Epidermal melanocyte (primary cell): ENCODE data around the gene VPS26A.
A peak's percentile ranks its signal among the peaks of the same experiment; 100 is the strongest.
"Not testable (repeated sequence)": the region's sequence is repeated elsewhere in the genome, so short reads cannot be mapped to it uniquely, and the experiment has no call there.

ENCODE experiments used
- DNase-seq: peaks from one replicate; pipeline ENCODE4 v3.0.0; 2011; ENCODE audit warnings: low spot score; ENCODE audit not compliant: insufficient read length

Gene VPS26A

GRCh38 chr10:69175326-69175725, 51.3 kb downstream of the VPS26A start:
- DNase-seq, result not testable (repeated sequence)

DNA sequence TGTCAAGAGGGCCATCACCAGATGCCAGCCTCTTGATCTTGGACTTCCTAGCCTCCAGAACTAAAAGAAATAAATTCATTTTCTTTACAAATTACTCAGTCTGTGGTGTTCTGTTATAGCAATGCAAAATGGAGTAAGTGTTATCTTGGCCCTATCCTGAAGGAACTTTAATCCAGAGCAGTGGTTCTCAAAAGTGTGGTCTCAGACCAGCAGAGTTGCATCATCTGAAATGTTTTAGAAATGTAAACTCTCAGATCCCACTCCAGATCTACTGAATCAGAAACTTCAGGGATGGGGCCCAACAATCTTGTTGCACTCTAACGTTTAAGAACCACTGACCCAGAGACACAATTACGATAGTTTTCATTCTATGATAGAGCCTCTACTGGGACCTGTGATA, 52.8 kb downstream of the VPS26A start:
- no peak for DNase-seq

DNA sequence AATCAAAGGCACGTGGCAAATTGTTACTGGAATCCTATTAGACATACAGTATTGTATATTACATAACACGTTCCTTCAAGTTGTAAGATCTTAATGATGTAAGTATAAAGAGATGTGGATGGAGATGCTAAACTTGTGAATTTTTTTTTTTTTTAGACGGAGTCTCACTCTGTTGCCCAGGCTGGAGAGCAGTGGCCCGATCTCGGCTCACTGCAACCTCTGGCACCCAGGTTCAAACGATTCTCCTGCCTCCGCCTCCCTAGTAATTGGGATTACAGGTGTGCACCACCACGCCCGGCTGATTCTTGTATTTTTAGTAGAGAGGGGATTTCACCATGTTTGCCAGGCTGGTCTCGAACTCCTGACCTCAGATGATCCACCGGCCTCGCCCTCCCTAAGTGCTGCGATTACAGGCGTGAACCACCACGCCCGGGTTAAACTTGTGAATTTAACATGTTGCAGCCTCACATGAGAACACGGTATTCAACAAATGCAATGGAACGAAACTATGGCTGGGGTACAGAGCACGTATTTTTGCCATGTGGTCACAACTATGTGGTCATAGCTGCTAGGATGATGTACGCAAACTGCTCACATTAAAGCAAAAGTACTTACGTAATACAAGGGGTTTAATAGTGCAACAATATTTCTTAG, 55.2 kb downstream of the VPS26A start:
- no peak for DNase-seq

- peak; percentile 92 for DNase-seq
These were observed 56.0 kb downstream of the VPS26A start, which contains the start of gene SUPV3L1 for GRCh38 chr10:69179743-69180524. TSS of gene SUPV3L1 (plus strand) at chr10:69180234. CDS start at chr10:69180292, 58 bp downstream.

- DNase-seq, result no peak
These were observed 56.7 kb downstream of the VPS26A start for GRCh38 chr10:69180525-69181204.

DNA sequence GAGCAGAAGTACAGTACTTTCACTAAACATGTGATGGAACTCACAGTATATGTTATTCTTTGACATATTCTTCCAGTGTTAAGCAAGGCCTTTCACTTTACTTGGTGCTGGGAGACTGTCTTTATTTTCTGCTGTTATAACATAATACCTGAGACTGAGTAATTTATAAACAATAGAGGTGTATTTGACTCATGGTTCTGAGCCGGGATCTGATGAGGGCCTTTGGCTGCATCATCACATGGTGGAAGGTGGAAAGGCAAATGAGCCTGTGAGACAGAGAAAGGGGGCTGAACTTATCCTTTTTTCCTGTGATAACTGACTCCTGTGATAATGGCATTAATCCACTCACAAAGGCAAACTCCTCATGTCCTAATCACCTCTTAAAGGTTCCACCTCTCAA, 57.5 kb downstream of the VPS26A start:
- DNase-seq, result no peak

- no peak for DNase-seq
These were observed 58.0 kb downstream of the VPS26A start for GRCh38 chr10:69182005-69182404.

- DNase-seq, result no peak
These were observed 62.5 kb downstream of the VPS26A start for GRCh38 chr10:69186524-69186923.

DNA sequence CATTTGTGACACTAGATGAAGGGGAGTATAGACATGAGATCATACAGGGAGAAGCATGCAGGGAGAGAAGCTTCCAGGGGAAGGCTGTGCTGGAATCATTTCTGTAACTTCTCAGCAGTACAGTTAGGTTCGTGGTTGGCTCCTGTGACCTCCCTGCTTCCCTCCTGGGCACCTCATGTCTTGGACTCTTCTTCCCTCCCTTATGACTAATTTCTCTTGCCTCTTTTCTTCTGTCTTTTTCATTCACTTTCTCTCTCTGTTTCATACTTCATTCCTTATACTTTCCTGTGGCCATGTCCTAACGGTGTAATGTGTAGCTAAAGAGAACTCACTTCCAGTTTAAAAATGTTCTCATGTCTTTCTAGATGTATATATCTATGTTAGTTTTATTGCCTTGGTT, 77.1 kb downstream of the VPS26A start:
- DNase-seq, result no peak

- DNase-seq, result no peak
These were observed 78.4 kb downstream of the VPS26A start for GRCh38 chr10:69202332-69202731.

DNA sequence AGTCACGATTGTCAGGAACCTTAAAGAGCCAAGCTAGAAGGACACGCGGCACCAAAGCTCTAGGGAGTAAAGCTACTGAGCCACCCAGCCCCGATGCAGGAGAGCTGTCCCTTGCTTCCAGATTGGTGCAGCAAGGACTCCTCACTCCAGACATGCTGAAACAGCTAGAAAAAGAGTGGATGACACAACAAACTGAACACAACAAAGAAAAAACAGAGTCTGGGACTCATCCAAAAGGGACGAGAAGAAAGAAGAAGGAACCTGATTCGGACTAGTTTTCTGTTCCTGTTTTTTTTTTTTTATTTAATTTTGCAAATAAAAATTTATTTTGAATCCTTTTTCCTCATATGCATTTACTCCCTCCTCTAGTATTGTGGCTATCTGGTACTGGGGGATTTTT, 84.8 kb downstream of the VPS26A start:
- no peak for DNase-seq

DNA sequence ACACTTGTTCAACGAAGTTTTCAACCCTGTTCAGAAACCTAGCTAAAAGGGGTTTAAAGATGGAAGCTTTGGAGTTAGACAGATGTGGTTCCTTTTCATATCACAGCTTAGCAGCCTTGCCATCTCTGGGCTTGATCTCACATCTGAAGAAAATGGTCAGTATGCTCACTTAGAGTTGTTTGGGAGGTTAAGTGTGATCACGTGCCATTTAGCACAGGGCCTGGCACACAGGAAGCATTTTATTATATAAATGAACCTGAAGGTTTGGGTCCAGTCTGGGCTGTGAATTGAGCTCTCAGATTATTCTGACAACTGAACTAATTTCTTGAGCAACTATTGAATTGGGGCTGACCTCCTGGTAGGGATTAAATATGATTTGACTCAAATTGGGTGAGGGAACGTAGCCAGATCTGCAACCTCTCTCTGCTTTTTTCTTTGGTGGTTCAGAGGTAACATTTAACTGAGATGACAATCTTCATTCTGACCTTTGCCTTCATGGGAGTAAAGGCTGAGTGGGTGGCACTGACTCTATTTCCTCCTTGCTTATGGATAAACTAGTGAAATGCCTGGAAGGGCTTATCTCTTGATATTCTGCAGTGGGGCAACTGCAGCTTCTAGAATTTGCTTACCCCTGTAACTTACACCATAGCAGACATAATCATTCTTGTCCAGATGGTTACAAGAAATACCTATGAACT, 86.0 kb downstream of the VPS26A start:
- DNase-seq, result no peak

- no peak for DNase-seq
These were observed 87.1 kb downstream of the VPS26A start for GRCh38 chr10:69211104-69211503.

DNA sequence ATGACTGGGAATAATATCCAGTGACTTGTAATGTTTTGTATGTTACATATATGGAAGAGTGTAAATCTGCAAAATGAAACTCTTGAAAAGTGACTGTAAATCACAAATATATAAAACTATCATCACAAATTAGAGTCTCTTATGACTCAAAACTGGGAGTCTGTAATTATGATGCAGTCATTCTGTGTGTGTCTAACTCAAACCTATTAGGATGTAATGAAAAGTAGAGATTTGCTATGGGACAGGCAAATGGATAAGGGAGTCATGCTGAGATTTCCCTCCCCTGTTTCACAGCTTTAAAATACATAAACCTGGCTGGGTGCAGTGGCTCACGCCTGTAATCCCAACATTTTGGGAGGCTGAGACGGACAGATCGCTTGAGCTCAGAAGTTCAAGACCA, 87.5 kb downstream of the VPS26A start:
- DNase-seq, result no peak

DNA sequence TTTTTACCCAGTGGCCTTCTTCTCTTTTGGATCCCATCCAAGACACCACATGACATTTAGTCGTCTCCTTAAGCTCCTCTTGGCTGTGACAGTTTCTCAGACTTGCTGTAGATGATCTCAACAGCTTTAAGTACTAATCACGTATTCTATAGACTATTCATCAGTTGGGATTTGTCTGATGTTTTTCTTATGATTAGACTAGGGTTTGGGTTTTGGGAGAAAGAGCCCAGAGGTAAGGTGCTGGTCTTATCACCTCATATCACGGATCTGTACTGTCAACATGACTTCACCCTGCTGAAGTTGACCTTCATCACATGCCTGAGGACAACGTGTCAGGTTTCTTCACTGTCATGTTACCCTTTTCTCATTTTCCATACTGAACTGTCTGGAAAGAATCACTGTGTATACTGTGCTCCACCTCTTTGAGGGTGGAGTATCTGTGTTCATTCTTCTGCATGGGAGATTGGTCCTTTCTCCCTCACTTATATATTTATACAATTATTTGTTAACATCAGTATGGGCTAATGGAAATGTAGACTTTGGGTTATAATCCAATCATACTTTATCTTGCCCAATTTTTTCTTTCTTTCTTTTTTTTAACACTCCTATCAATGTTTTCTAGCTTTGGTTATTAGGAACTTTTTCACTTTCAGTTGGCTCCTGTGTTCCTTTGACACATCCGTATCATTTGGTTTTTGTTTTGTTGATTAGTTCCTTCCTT, 89.8 kb downstream of the VPS26A start:
- DNase-seq, result no peak

- no peak for DNase-seq
These were observed 90.7 kb downstream of the VPS26A start for GRCh38 chr10:69214666-69215131.

GRCh38 chr10:69215405-69216171, 91.6 kb downstream of the VPS26A start:
- no peak for DNase-seq

DNA sequence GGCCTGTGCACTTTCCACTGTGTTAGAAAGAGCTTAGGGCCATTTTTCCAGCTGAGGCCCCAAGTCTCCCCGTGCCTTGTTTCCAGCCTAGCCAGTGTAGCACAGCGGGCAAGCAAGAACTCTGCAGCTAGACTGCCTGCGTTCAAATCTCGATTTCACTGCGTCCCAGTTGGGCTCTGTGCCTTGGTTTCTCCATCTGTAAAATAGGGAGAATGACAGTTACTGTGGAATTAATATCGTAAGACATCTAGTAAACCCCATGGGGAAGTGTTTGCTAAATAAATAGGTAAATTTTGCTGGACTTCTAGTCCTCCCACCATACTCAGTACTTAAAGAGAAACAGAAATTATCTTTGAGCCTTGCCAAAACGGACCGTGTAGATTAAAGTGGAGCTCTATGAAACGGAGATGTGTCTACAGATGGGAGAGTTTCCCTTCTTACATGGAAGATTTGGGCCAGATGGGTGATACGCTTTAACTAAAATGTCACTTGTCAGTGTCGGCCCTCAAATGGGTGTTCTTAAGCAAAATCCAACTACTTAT, 92.7 kb downstream of the VPS26A start:
- DNase-seq, result no peak

GRCh38 chr10:69217119-69217754, 93.3 kb downstream of the VPS26A start:
- DNase-seq, result no peak
